Measurements from ENCODE around the gene NCSTN. TPM values are rescaled to one million over a fixed set of nuclear protein-coding genes. Genes with fewer than 3 reads are reported as not detected.

The NCSTN gene
- total RNA-seq, 2 experiments from 2014 or later = 44.8 to 55.5 TPM

DNA sequence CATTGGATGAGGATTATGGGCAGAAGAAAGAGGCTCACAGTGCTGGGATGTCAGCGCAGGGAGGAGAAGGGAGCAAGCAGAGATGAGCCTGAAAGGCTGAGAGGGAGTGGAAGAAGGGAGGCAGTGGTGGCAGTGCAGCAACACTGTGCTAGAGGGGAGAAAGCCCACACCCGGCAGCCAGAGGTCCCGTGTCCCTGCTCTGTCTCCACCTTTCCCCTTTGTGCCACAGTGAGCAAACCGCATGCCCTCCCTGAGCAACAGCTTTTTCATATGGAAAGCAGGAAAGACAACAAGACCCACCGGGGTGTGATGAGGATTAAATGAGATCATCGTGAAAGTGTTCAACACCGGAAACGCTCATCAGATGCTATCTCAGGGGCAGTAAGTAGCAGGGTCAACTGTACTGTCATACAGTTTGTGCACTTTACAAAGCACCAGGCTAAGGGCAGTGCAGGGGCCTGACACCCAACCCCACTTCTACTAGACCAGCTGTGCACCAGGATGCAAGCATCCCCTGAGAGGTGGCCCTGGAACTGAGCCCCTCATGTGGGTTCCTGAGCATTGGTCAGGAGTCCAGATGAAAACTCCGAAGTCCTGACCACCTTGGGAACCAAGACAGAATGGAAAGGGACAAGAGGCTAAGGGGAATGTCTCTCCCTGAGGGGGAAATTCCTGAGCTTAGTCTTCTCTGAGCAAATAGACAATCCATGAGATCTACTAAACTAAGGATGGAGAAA, 32.8 kb downstream of the NCSTN start:
- ChIA-PET POLR2A (interaction anchor here (0.5 to 1.5 kb wide), 11 partner anchors 10 to 332 kb away, joined by 3 to 9 read pairs (median 3); partner anchors contain the start of genes DCAF8 and NHLH1), CTCF (ENCODE audit: unreplicated experiment) (interaction anchor here (0.6 to 2.0 kb wide), 9 partner anchors 8 to 238 kb away, joined by 3 to 8 read pairs (median 5); no protein-coding TSS in a partner anchor)
- TF ChIP-seq, protein P1, sequence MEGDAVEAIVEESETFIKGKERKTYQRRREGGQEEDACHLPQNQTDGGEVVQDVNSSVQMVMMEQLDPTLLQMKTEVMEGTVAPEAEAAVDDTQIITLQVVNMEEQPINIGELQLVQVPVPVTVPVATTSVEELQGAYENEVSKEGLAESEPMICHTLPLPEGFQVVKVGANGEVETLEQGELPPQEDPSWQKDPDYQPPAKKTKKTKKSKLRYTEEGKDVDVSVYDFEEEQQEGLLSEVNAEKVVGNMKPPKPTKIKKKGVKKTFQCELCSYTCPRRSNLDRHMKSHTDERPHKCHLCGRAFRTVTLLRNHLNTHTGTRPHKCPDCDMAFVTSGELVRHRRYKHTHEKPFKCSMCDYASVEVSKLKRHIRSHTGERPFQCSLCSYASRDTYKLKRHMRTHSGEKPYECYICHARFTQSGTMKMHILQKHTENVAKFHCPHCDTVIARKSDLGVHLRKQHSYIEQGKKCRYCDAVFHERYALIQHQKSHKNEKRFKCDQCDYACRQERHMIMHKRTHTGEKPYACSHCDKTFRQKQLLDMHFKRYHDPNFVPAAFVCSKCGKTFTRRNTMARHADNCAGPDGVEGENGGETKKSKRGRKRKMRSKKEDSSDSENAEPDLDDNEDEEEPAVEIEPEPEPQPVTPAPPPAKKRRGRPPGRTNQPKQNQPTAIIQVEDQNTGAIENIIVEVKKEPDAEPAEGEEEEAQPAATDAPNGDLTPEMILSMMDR (conservative IDR thresholded peaks at IDR 0.05; ENCODE audit: low read length) = no peak
- no peak for TF ChIP-seq EZH2phosphoT487 (IDR thresholded peaks at IDR 0.05; ENCODE audit: borderline replicate concordance, low read depth, low read length)
- Histone ChIP-seq H3K9me3 (ENCODE audit: low read length) (no peaks in the 10 kb centered on the region), H4K20me1 (ENCODE audit: insufficient read depth, low read length) (no peaks in the 10 kb centered on the region), H3K27ac (ENCODE audit: low read depth, low read length, poor library complexity, severe bottlenecking) (peak overlapping the region; percentile 44), H3K79me2 (ENCODE audit: insufficient read depth, low read depth, low read length) (no peaks in the 10 kb centered on the region), H2AFZ (ENCODE audit: low read length) (peak overlapping the region; percentile 96), H3K9me2 (ENCODE audit: insufficient read depth, low read length) (no peaks in the 10 kb centered on the region), H3K4me2 (ENCODE audit: low read length) (peak overlapping the region; percentile 55), H3K36me3 (ENCODE audit: insufficient read depth, low read length) (no peaks in the 10 kb centered on the region), H3K4me1 (ENCODE audit: insufficient read depth, low read length, poor library complexity, severe bottlenecking) (peaks cover 21% of the 10 kb centered on the region), H3K4me3 (ENCODE audit: low read depth, low read length, poor library complexity, severe bottlenecking) (peak overlapping the region; percentile 7)
- BruUV-seq (replicated peaks) = no TSS peak
- peak; percentile 62 for DNase-seq (ENCODE audit: low spot score)
- intact Hi-C loops (cut with micrococcal nuclease; ENCODE audit: unreplicated experiment) = loop anchor here (1.0 kb wide), 3 partner anchors 85 to 275 kb away; no protein-coding TSS in a partner anchor

DNA sequence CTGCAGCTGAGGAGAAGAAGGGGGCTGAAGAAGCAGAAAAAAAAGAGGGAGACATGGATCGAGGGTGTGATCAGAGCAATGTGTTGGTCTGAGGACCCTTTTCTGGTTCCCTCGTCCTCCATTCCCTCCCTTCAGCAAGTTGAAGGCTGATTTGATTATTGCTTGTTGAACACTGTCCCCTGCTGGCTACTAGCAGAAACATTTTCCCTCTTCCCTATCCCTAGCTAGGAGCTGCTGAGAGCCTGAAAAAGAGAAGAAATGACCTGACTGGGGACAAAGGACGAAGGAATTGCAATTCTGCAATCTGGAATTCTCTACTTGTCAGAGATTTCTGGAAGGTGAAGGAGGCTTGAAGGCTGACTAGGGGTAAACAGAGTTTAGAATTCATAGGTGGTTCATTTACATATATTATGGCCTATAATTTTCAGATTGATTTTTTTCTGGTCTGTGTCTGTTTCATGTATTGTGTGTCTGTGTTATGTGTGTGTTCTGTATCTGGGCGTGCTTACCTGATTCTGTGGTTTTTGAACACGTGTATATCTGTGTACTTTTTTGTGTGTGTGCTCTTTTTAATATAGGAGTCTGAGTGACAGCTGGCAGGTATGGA, 33.4 kb downstream of the NCSTN start:
- Histone ChIP-seq H3K27ac (ENCODE audit: low read depth, low read length, poor library complexity, severe bottlenecking) (peak overlapping the region; percentile 44), H3K79me2 (ENCODE audit: insufficient read depth, low read depth, low read length) (no peaks in the 10 kb centered on the region), H3K4me1 (ENCODE audit: insufficient read depth, low read length, poor library complexity, severe bottlenecking) (peaks cover 21% of the 10 kb centered on the region), H3K9me2 (ENCODE audit: insufficient read depth, low read length) (no peaks in the 10 kb centered on the region), H2AFZ (ENCODE audit: low read length) (peak overlapping the region; percentile 96), H3K4me3 (ENCODE audit: low read depth, low read length, poor library complexity, severe bottlenecking) (no peak overlapping the region), H4K20me1 (ENCODE audit: insufficient read depth, low read length) (no peaks in the 10 kb centered on the region), H3K4me2 (ENCODE audit: low read length) (peak overlapping the region; percentile 55), H3K9me3 (ENCODE audit: low read length) (no peaks in the 10 kb centered on the region), H3K36me3 (ENCODE audit: insufficient read depth, low read length) (no peaks in the 10 kb centered on the region)
- ChIA-PET POLR2A (interaction anchor here (0.6 to 1.5 kb wide), 11 partner anchors 10 to 331 kb away, joined by 3 to 9 read pairs (median 3); partner anchors contain the start of genes DCAF8 and NHLH1), CTCF (ENCODE audit: unreplicated experiment) (interaction anchor here (0.6 to 2.0 kb wide), 9 partner anchors 9 to 276 kb away, joined by 3 to 8 read pairs (median 5); no protein-coding TSS in a partner anchor)
- intact Hi-C loops (cut with micrococcal nuclease; ENCODE audit: unreplicated experiment) = loop anchor here (1.0 kb wide), 3 partner anchors 85 to 275 kb away; no protein-coding TSS in a partner anchor
- TF ChIP-seq EZH2phosphoT487 (IDR thresholded peaks at IDR 0.05; ENCODE audit: borderline replicate concordance, low read depth, low read length) = no peak
- TF ChIP-seq, protein P1 (conservative IDR thresholded peaks at IDR 0.05; ENCODE audit: low read length) = peak; percentile 99
- peak; percentile 81 for DNase-seq (ENCODE audit: low spot score)
- BruUV-seq (replicated peaks) = no TSS peak
